BLaER1 treated with 17β-estradiol and CSF1 and Interleukin-3, amounts not matched to agents 10 nM and 100 nM (cell line): ENCODE results near the gene INS.

Source experiments
- H3K27ac ChIP-seq, 11 experiments: shearing (Covaris generic); formaldehyde crosslinking; 2 replicates each; pipeline ENCODE4 v1.8.1; 2022
- H3K27me3 ChIP-seq, 11 experiments: shearing (Covaris generic); formaldehyde crosslinking; 2 replicates each; pipeline ENCODE4 v1.8.1; 2022
- H3K36me3 ChIP-seq, 11 experiments: shearing (Covaris generic); formaldehyde crosslinking; 2 replicates each; pipeline ENCODE4 v1.8.1; 2022
- H3K4me1 ChIP-seq, 10 experiments: shearing (Covaris generic); formaldehyde crosslinking; 2 replicates each; pipeline ENCODE4 v1.8.1; 2022
- H3K4me2 ChIP-seq, 11 experiments: shearing (Covaris generic); formaldehyde crosslinking; 2 replicates each; pipeline ENCODE4 v1.8.1; 2022
- H3K4me3 ChIP-seq, 10 experiments: shearing (Covaris generic); formaldehyde crosslinking; 2 replicates each; pipeline ENCODE4 v1.8.1; 2022
- H3K9ac ChIP-seq, 11 experiments: shearing (Covaris generic); formaldehyde crosslinking; 2 replicates each; pipeline ENCODE4 v1.8.1; 2022
- H3K9me3 ChIP-seq, 11 experiments: shearing (Covaris generic); formaldehyde crosslinking; replicated peaks in 1 of 11; 2 replicates each; pipeline ENCODE4 v1.8.1; 2022
- H4K20me1 ChIP-seq, 11 experiments: shearing (Covaris generic); formaldehyde crosslinking; 2 replicates each; pipeline ENCODE4 v1.8.1; 2022
- Cebpa-rat ChIP-seq, 11 experiments: shearing (Covaris generic); IDR thresholded peaks; 2 replicates each; pipeline ENCODE4 v1.8.1; 2022

INS gene

DNA sequence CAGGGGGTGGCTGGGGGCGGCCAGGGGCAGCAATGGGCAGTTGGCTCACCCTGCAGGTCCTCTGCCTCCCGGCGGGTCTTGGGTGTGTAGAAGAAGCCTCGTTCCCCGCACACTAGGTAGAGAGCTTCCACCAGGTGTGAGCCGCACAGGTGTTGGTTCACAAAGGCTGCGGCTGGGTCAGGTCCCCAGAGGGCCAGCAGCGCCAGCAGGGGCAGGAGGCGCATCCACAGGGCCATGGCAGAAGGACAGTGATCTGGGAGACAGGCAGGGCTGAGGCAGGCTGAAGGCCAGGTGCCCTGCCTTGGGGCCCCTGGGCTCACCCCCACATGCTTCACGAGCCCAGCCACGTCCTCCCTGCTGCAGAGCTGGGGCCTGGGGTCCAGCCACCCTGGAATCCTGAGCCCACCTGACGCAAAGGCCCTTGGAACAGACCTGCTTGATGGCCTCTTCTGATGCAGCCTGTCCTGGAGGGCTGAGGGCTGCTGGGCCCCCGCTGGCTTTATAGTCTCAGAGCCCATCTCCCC is at the start of gene INS:
INS (minus strand) TSS at position 474 of the 524 bp plus-strand sequence; CDS start at position 236, 238 bp downstream.
- H3K27me3 ChIP-seq: peaks cover 5 to 48% (median 10%) of the 10 kb centered on the region in 11 experiments; a peak in 16 of 22 replicates

DNA sequence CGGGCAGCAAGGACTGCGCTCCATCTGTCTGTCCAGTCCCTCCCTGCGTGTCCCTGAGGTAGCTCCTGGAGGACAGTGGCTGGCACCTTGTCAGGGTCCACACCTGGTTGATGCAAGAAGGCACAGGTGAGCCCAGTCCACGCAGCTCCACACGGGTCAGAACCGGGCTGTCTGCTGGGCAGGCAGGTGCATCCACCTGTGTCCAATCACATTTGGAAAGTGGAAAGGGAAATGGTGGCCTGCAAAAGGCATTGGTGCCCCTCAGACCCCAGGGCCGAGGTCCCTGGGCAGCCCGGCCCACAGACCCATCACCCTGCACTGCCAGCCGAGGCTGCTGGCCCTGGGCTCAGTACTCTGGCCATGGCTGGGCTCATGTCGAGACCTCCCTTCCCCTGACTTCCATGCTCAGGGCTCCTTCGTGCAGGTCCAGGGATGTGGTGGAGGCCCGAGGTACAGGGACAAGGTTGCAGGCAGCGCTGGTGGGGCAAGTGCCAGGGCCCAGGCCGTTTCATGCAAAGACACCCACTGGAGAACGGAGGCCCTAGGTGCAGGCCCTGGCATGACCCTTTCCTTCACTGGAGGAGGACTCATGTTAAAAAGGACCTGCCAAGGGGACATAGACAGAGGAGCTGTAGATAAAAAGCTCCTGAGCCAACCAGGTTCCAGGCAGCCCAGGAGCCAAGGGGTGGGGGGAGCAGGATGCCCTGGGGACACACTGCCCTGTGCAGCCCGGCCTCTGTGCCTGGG is 49.5 kb upstream of the INS start:
- H3K27ac ChIP-seq: no peak overlapping the region
- H3K4me1 ChIP-seq: peaks cover 0 to 18% (median 16%) of the 10 kb centered on the region in 10 experiments; a peak in 16 of 20 replicates
- H3K9ac ChIP-seq: no peak overlapping the region
- H3K4me2 ChIP-seq: no peak overlapping the region
- H3K27me3 ChIP-seq: no peaks in the 10 kb centered on the region
- H4K20me1 ChIP-seq: peaks cover 0 to 7% (median 0%) of the 10 kb centered on the region in 11 experiments; a peak in 3 of 22 replicates
- H3K36me3 ChIP-seq: no peaks in the 10 kb centered on the region
- H3K4me3 ChIP-seq: no peak overlapping the region
- no peak for TF ChIP-seq Cebpa-rat (IDR thresholded peaks at IDR 0.05)
- H3K9me3 ChIP-seq: peaks cover 0 to 8% (median 0%) of the 10 kb centered on the region in 11 experiments; a peak in 4 of 22 replicates

More for the DNA sequence above, at the start of gene INS:
- Histone ChIP-seq H3K4me1 (peaks cover 0 to 14% (median 0%) of the 10 kb centered on the region in 10 experiments; a peak in 6 of 20 replicates), H3K27ac (no peak within 1 kb of the TSS), H3K9me3 (no peaks in the 10 kb centered on the region), H4K20me1 (peaks cover 0 to 51% (median 0%) of the 10 kb centered on the region in 11 experiments; a peak in 9 of 22 replicates), H3K4me2 (no peak within 1 kb of the TSS), H3K9ac (no peak within 1 kb of the TSS), H3K4me3 (no peak within 1 kb of the TSS), H3K36me3 (no peaks in the 10 kb centered on the region)
- TF ChIP-seq Cebpa-rat (IDR thresholded peaks at IDR 0.05): no peak

DNA sequence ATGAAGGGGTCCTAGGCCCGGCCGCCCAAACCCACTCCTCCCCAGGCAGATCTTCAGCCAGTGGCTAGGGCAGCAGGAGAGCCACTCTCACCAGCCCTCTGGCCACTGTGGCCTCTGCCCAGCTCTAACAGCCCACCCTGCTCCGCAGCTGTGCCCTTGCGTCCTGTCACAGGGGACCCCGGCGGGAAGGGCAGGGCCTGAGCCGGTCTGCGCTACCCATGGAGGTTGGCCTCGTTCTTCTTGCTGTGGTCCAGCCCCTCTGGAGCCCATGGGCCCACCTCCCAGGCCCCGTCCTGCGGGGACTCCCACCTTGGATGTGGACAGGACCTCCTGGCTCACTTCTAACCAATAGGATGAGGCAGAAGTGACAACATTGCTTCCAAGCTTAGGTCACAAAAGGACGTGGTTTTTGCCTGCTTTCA is 48.9 kb upstream of the INS start:
- Histone ChIP-seq H3K4me2 (no peak overlapping the region), H3K9me3 (peaks cover 0 to 8% (median 0%) of the 10 kb centered on the region in 11 experiments; a peak in 4 of 22 replicates), H3K9ac (no peak overlapping the region), H4K20me1 (peaks cover 0 to 7% (median 0%) of the 10 kb centered on the region in 11 experiments; a peak in 3 of 22 replicates), H3K27me3 (no peaks in the 10 kb centered on the region), H3K36me3 (no peaks in the 10 kb centered on the region), H3K4me3 (no peak overlapping the region), H3K4me1 (peaks cover 0 to 18% (median 16%) of the 10 kb centered on the region in 10 experiments; a peak in 16 of 20 replicates), H3K27ac (no peak overlapping the region)
- TF ChIP-seq Cebpa-rat (IDR thresholded peaks at IDR 0.05): no peak

DNA sequence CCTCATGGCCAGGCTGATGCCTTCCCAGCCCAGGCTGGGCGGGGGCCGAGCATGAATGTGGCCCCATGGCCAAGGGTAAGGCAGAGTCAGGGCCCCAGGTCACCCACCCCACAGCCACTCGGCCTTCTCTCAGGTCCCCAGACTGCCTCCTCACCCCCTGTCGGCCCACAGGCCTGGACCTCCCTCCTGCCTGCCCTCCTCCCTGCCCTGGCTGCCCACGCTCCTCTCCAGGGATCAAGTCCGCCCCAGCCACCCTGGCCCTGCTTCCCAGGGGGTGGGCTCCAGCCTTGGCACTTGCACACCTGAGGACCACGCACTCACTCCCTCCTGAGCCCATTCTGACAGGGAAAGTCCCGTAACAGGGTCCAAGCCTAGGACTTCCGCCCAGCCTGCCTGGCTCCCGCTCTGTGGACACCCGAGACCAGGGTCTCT is 48.4 kb upstream of the INS start:
- Histone ChIP-seq H3K9me3 (peaks cover 0 to 8% (median 0%) of the 10 kb centered on the region in 11 experiments; a peak in 4 of 22 replicates), H3K9ac (no peak overlapping the region), H3K27ac (no peak overlapping the region), H3K36me3 (no peaks in the 10 kb centered on the region), H3K4me3 (no peak overlapping the region), H3K4me2 (no peak overlapping the region), H3K4me1 (peaks cover 0 to 18% (median 16%) of the 10 kb centered on the region in 10 experiments; a peak in 16 of 20 replicates), H4K20me1 (peaks cover 0 to 7% (median 0%) of the 10 kb centered on the region in 11 experiments; a peak in 3 of 22 replicates), H3K27me3 (no peaks in the 10 kb centered on the region)
- TF ChIP-seq Cebpa-rat (IDR thresholded peaks at IDR 0.05): no peak

DNA sequence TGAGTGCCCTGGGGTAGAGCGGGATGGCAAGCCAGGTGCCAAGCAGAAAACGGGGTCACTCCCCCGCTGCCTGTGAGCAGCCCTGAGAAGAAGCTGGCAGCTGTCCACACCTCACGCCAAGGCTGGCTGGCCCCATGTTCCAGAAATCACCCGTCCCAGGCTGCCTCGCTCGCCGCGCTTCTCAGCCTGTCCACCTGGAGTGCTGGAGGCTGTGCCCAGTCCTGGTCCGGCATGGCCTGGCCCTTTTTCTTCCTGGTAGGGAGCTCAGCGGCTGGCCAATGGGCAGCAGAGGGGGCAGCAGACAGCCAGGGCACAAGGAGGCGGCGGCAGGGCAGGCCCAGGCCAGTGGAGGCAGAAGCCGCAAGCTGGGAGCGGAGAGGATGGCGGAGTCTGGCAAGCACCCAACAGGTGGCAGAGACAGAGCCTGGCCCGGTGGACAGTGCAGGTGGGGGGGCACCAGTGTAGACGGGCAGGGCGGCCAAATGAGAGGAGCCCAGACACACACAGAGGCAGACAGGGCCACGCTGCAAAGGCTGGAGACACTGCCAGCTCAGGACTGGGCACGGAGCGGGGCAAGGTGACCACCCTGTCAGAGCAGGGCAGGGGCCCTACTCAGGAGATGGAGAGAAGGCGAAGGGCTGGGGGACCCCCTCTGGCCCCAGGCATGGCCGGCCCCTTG is 47.8 kb upstream of the INS start:
- Histone ChIP-seq H3K9me3 (peaks cover 0 to 8% (median 0%) of the 10 kb centered on the region in 11 experiments; a peak in 4 of 22 replicates), H4K20me1 (peaks cover 0 to 7% (median 0%) of the 10 kb centered on the region in 11 experiments; a peak in 3 of 22 replicates), H3K27ac (no peak overlapping the region), H3K4me3 (no peak overlapping the region), H3K36me3 (no peaks in the 10 kb centered on the region), H3K27me3 (no peaks in the 10 kb centered on the region), H3K9ac (no peak overlapping the region), H3K4me2 (no peak overlapping the region), H3K4me1 (peaks cover 0 to 14% (median 13%) of the 10 kb centered on the region in 10 experiments; a peak in 16 of 20 replicates)
- no peak for TF ChIP-seq Cebpa-rat (IDR thresholded peaks at IDR 0.05)

DNA sequence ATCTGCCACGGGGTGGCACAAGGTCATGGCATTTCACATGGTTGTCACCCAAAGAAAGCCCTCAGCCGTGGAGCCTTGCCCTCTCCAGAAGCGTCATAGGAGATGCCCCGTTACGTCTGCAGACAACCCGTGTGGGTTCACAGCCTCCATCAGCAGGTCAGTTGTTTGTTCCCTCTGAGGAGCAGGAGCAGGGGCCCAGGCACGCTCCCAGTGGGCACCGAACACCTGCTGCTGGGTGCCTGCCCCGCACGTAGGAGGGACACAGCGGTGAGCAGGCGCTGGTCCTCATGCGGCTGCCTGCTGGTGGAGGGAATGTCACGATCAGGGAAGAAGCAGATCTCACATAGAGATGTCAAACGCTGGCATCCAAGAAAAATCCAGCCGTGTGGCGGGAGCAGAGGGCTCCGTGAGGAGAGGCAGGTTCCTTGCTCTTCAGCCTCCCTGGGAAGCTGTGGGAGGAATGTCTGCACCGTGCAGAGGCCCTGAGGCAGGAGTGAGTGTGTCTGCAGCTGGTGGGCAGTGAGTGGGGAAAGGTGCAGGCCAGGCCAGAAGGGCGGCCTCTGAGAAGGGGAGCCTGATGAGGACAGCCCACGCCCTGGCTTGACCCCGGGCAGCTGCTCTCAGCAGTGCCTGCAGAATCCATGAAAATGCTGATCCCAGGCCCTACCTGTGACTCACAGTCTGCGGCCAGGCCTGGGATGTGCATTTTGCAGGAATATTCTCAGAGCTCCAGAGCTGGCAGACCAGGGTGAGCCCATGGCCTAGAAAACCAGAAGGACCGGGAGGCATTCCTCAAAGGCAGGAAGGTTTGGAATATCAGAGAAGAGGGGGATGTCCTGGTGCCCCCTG is 47.0 kb upstream of the INS start:
- no peaks in the 10 kb centered on the region for H3K27me3 ChIP-seq
- no peaks in the 10 kb centered on the region for H3K36me3 ChIP-seq
- no peak overlapping the region for H3K4me3 ChIP-seq
- peaks cover 0 to 12% (median 0%) of the 10 kb centered on the region in 11 experiments; a peak in 3 of 22 replicates for H4K20me1 ChIP-seq
- TF ChIP-seq Cebpa-rat (IDR thresholded peaks at IDR 0.05): no peak
- H3K4me1 ChIP-seq: peaks cover 4 to 15% (median 12%) of the 10 kb centered on the region in 10 experiments; a peak in 18 of 20 replicates
- no peak overlapping the region for H3K4me2 ChIP-seq
- peaks cover 0 to 8% (median 0%) of the 10 kb centered on the region in 11 experiments; a peak in 4 of 22 replicates for H3K9me3 ChIP-seq
- H3K27ac ChIP-seq: no peak overlapping the region
- H3K9ac ChIP-seq: no peak overlapping the region

DNA sequence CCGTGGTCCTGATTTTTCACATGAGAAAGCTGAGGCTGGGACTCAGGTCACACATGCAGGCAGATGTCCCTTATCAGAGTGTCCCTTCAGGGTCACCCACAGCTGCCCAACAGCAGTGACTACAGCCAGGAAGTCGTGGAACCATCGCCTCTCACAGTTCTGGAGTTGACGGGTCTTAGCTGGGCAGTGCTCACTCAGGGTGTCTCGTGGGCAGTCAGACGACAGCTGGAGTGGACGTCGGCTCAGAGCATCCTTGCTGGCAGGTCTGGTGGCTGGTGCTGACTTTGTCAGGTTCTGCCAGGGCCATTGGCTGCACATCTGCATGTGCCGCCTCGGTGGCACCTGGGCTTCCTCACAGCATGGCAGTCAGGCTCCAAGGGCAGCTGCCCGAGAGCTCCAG is 46.2 kb upstream of the INS start:
- no peak overlapping the region for H3K27ac ChIP-seq
- peaks cover 0 to 17% (median 15%) of the 10 kb centered on the region in 10 experiments; a peak in 15 of 20 replicates for H3K4me1 ChIP-seq
- H3K36me3 ChIP-seq: no peaks in the 10 kb centered on the region
- H3K4me2 ChIP-seq: no peak overlapping the region
- peaks cover 0 to 8% (median 0%) of the 10 kb centered on the region in 11 experiments; a peak in 4 of 22 replicates for H3K9me3 ChIP-seq
- TF ChIP-seq Cebpa-rat (IDR thresholded peaks at IDR 0.05): no peak
- no peak overlapping the region for H3K9ac ChIP-seq
- peaks cover 0 to 14% (median 0%) of the 10 kb centered on the region in 11 experiments; a peak in 3 of 22 replicates for H4K20me1 ChIP-seq
- no peaks in the 10 kb centered on the region for H3K27me3 ChIP-seq
- no peak overlapping the region for H3K4me3 ChIP-seq
